C4-2B (cell line): ENCODE measurements around the gene TMEM40.

Experiments used
- CTCF ChIP-seq: fragments of 450-650 bp; conservative IDR thresholded peaks from 2 replicates; pipeline ENCODE4 v1.5.1; 2017; ENCODE audit warnings: mild to moderate bottlenecking
- ZFX ChIP-seq: fragments of 450-650 bp; IDR thresholded peaks from 2 replicates; pipeline ENCODE4 v1.6.1; 2017

- no peak for TF ChIP-seq CTCF
- TF ChIP-seq ZFX: no peak
These were observed 16.5 kb downstream of the TMEM40 start for GRCh38 chr3:12742330-12743107.
